ENCODE measurements around the gene EIF4G3. TPM values are rescaled to one million over a fixed set of nuclear protein-coding genes. Genes with fewer than 3 reads are reported as not detected.
A peak's percentile ranks its signal among the peaks of the same experiment; 100 is the strongest.

The EIF4G3 gene
- total and polyA plus RNA-seq, 9 of the 15 experiments (the other 6 are each of a cell fraction or from before 2014, with no cell fraction given): 6.7 to 40.5 (median 32.1) TPM

DNA sequence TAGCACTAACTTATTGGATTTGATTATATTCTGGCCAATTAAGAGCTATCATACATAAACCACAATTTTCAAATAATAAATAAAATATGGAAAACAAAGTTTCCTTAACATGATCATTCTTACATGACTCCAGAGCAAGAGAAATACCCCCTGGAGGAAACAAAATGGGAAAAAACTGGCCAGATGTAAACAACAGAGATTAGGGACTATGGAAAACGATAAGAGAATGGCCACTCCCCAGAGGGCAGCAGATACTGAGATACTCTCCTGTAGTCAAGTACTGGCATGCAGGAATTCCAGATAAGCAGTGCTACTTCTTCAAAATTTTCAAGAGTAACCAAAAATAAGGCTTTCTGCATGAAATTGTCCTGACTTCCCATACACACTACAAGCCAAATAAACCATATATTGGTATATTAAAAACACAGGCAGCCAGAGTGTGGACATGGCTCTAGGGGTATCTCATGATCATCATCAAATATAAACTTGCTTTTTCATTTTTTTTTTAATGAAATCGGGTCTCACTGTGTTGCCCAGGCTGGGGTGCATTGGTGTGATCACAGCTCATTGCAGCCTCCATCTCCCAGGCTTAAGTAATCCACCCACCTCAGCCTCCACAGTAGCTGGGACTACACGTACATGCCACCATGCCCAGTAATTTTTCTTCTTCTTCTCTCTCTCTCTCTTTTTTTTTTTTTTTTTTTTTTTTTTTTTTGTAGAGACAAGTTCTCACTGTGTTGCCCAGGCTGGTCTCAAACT lies 118.5 kb downstream of the EIF4G3 start (continued):
- TF ChIP-seq, protein P1, sequence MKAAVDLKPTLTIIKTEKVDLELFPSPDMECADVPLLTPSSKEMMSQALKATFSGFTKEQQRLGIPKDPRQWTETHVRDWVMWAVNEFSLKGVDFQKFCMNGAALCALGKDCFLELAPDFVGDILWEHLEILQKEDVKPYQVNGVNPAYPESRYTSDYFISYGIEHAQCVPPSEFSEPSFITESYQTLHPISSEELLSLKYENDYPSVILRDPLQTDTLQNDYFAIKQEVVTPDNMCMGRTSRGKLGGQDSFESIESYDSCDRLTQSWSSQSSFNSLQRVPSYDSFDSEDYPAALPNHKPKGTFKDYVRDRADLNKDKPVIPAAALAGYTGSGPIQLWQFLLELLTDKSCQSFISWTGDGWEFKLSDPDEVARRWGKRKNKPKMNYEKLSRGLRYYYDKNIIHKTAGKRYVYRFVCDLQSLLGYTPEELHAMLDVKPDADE (conservative IDR thresholded peaks at IDR 0.05; ENCODE audit: control insufficient read depth, low read depth, low read length): no peak
- no peak for TF ChIP-seq DIDO1 (tag; IDR thresholded peaks at IDR 0.05; ENCODE audit: low read depth)
- TF ChIP-seq MTA2 (IDR thresholded peaks at IDR 0.05; ENCODE audit: low read depth): no peak
- TF ChIP-seq SOX6 (IDR thresholded peaks at IDR 0.05): peak; percentile 88
- TF ChIP-seq GATAD2A (IDR thresholded peaks at IDR 0.05): no peak
- TF ChIP-seq, protein P2, sequence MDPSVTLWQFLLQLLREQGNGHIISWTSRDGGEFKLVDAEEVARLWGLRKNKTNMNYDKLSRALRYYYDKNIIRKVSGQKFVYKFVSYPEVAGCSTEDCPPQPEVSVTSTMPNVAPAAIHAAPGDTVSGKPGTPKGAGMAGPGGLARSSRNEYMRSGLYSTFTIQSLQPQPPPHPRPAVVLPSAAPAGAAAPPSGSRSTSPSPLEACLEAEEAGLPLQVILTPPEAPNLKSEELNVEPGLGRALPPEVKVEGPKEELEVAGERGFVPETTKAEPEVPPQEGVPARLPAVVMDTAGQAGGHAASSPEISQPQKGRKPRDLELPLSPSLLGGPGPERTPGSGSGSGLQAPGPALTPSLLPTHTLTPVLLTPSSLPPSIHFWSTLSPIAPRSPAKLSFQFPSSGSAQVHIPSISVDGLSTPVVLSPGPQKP (CRISPR knock-in tag; IDR thresholded peaks at IDR 0.05): no peak
- TF ChIP-seq DPF2 (IDR thresholded peaks at IDR 0.05): peak; percentile 81
- TF ChIP-seq RB1 (IDR thresholded peaks at IDR 0.05; ENCODE audit: low read depth): no peak
- no peak for TF ChIP-seq HLTF (IDR thresholded peaks at IDR 0.05)
- TF ChIP-seq XRCC4 (IDR thresholded peaks at IDR 0.05; ENCODE audit: extremely low read depth, insufficient read depth, insufficient read length): no peak
- TF ChIP-seq YBX1 (IDR thresholded peaks at IDR 0.05): no peak
- TF ChIP-seq TAL1 (IDR thresholded peaks at IDR 0.05): peak; percentile 26; the same call in 1 of the 2 replicates
- TF ChIP-seq, protein P3, sequence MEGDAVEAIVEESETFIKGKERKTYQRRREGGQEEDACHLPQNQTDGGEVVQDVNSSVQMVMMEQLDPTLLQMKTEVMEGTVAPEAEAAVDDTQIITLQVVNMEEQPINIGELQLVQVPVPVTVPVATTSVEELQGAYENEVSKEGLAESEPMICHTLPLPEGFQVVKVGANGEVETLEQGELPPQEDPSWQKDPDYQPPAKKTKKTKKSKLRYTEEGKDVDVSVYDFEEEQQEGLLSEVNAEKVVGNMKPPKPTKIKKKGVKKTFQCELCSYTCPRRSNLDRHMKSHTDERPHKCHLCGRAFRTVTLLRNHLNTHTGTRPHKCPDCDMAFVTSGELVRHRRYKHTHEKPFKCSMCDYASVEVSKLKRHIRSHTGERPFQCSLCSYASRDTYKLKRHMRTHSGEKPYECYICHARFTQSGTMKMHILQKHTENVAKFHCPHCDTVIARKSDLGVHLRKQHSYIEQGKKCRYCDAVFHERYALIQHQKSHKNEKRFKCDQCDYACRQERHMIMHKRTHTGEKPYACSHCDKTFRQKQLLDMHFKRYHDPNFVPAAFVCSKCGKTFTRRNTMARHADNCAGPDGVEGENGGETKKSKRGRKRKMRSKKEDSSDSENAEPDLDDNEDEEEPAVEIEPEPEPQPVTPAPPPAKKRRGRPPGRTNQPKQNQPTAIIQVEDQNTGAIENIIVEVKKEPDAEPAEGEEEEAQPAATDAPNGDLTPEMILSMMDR (IDR thresholded peaks at IDR 0.05 in 2 of 3, conservative IDR thresholded peaks at IDR 0.05 in 1 of 3; ENCODE audit: insufficient read depth in 2 of 3, low read depth in 1 of 3, low read length in 3 of 3): peak in 1 of 3 experiments; percentile 34; a peak in 2 of 6 replicates
- TF ChIP-seq ZNF778 (CRISPR knock-in tag; IDR thresholded peaks at IDR 0.05): no peak
- no peak for TF ChIP-seq MCM3 (IDR thresholded peaks at IDR 0.05)
- TF ChIP-seq FOXJ2 (tag; IDR thresholded peaks at IDR 0.05): peak; percentile 94
- no peak for TF ChIP-seq MIER1 (IDR thresholded peaks at IDR 0.05; ENCODE audit: low read depth)
- TF ChIP-seq BRCA1 (IDR thresholded peaks at IDR 0.05): no peak
- no peak for TF ChIP-seq BRCA1 (CRISPR knock-in tag; IDR thresholded peaks at IDR 0.05)
- TF ChIP-seq HNRNPLL (IDR thresholded peaks at IDR 0.05; ENCODE audit: low read depth, low read length, poor library complexity, severe bottlenecking): no peak
- TF ChIP-seq, protein P4, sequence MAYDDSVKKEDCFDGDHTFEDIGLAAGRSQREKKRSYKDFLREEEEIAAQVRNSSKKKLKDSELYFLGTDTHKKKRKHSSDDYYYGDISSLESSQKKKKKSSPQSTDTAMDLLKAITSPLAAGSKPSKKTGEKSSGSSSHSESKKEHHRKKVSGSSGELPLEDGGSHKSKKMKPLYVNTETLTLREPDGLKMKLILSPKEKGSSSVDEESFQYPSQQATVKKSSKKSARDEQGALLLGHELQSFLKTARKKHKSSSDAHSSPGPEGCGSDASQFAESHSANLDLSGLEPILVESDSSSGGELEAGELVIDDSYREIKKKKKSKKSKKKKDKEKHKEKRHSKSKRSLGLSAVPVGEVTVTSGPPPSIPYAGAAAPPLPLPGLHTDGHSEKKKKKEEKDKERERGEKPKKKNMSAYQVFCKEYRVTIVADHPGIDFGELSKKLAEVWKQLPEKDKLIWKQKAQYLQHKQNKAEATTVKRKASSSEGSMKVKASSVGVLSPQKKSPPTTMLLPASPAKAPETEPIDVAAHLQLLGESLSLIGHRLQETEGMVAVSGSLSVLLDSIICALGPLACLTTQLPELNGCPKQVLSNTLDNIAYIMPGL (CRISPR knock-in tag; IDR thresholded peaks at IDR 0.05): no peak
- TF ChIP-seq, protein P5, sequence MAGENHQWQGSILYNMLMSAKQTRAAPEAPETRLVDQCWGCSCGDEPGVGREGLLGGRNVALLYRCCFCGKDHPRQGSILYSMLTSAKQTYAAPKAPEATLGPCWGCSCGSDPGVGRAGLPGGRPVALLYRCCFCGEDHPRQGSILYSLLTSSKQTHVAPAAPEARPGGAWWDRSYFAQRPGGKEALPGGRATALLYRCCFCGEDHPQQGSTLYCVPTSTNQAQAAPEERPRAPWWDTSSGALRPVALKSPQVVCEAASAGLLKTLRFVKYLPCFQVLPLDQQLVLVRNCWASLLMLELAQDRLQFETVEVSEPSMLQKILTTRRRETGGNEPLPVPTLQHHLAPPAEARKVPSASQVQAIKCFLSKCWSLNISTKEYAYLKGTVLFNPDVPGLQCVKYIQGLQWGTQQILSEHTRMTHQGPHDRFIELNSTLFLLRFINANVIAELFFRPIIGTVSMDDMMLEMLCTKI (IDR thresholded peaks at IDR 0.05; ENCODE audit: partially characterized antibody): no peak
- no peak for TF ChIP-seq ZNF699 (CRISPR knock-in tag; IDR thresholded peaks at IDR 0.05; ENCODE audit: insufficient replicate concordance)

All from K562 (cell line).